ENCODE results near the gene MBTD1. TPM values are rescaled to one million over a fixed set of nuclear protein-coding genes. Genes with fewer than 3 reads are reported as not detected.
"Not testable (repeated sequence)": the region's sequence is repeated elsewhere in the genome, so short reads cannot be mapped to it uniquely, and the experiment has no call there.

The MBTD1 gene
- total RNA-seq, 2 experiments from 2014 or later = 7.0 to 10.2 TPM

GRCh38 chr17:51270636-51271035 lies 10.8 kb upstream of the MBTD1 start:
- ChIA-PET POLR2A (interaction anchor here (1.2 kb wide), 1 partner anchor 16 kb away, joined by 4 read pairs; no protein-coding TSS in a partner anchor), CTCF (interaction anchor here (1.4 kb wide), 1 partner anchor 11 kb away, joined by 3 read pairs; no protein-coding TSS in a partner anchor)
- Mint-ChIP-seq H3K4me3 (no peak overlapping the region), H3K9me3 (no peaks in the 10 kb centered on the region), H3K36me3 (ENCODE audit: low read depth) (peaks cover 55% of the 10 kb centered on the region), H3K27ac (no peak overlapping the region), H3K4me1 (ENCODE audit: low read depth) (peaks cover 37% of the 10 kb centered on the region), H3K27me3 (no peaks in the 10 kb centered on the region)
- DNase-seq (no peak), ATAC-seq (no peak)
- intact Hi-C loops (cut with micrococcal nuclease) = no loop called here
- TF ChIP-seq CTCF (IDR thresholded peaks at IDR 0.05) = no peak

- H3K27ac Mint-ChIP-seq = peak overlapping the region; percentile 8
- no peak for TF ChIP-seq CTCF (IDR thresholded peaks at IDR 0.05)
- no peaks in the 10 kb centered on the region for H3K27me3 Mint-ChIP-seq
- no peak for ATAC-seq
- CTCF ChIA-PET = interaction anchor here (1.5 kb wide), 1 partner anchor 9 kb away, joined by 3 read pairs; the partner anchor contains the start of gene UTP18
- no peak overlapping the region for H3K4me3 Mint-ChIP-seq
- DNase-seq = no peak
- peaks cover 51% of the 10 kb centered on the region for H3K36me3 Mint-ChIP-seq (ENCODE audit: low read depth)
- POLR2A ChIA-PET = no interaction called here
- H3K4me1 Mint-ChIP-seq (ENCODE audit: low read depth) = peaks cover 36% of the 10 kb centered on the region
- no peaks in the 10 kb centered on the region for H3K9me3 Mint-ChIP-seq
- intact Hi-C loops (cut with micrococcal nuclease) = no loop called here
Measured at GRCh38 chr17:51269991-51270390, 10.1 kb upstream of the MBTD1 start.

GRCh38 chr17:51264466-51264865 lies 4.6 kb upstream of the MBTD1 start:
- H3K4me3 Mint-ChIP-seq; intact Hi-C loops (cut with micrococcal nuclease); ATAC-seq; H3K27me3 Mint-ChIP-seq; DNase-seq; POLR2A ChIA-PET; CTCF ChIA-PET; H3K9me3 Mint-ChIP-seq: not testable (repeated sequence)
- peaks cover 48% of the 10 kb centered on the region for H3K4me1 Mint-ChIP-seq (ENCODE audit: low read depth)
- peak overlapping the region; percentile 49 for H3K27ac Mint-ChIP-seq
- peaks cover 53% of the 10 kb centered on the region for H3K36me3 Mint-ChIP-seq (ENCODE audit: low read depth)

- peak overlapping the region; percentile 17 for H3K27ac Mint-ChIP-seq
- H3K27me3 Mint-ChIP-seq = no peaks in the 10 kb centered on the region
- TF ChIP-seq CTCF (IDR thresholded peaks at IDR 0.05) = no peak
- peaks cover 52% of the 10 kb centered on the region for H3K36me3 Mint-ChIP-seq (ENCODE audit: low read depth)
- DNase-seq (no peak), ATAC-seq (no peak)
- peaks cover 51% of the 10 kb centered on the region for H3K4me1 Mint-ChIP-seq (ENCODE audit: low read depth)
- CTCF ChIA-PET = no interaction called here
- no peaks in the 10 kb centered on the region for H3K9me3 Mint-ChIP-seq
- peak overlapping the region; percentile 77 for H3K4me3 Mint-ChIP-seq
- intact Hi-C loops (cut with micrococcal nuclease) = no loop called here
- POLR2A ChIA-PET = interaction anchor here (1.4 kb wide), 1 partner anchor 23 kb away, joined by 4 read pairs; no protein-coding TSS in a partner anchor
Measured at GRCh38 chr17:51263006-51263405, 3.2 kb upstream of the MBTD1 start.

- Mint-ChIP-seq H3K27me3 (no peaks in the 10 kb centered on the region), H3K4me3 (peak overlapping the region; percentile 77), H3K9me3 (no peaks in the 10 kb centered on the region), H3K4me1 (ENCODE audit: low read depth) (peaks cover 57% of the 10 kb centered on the region), H3K27ac (peak overlapping the region; percentile 99), H3K36me3 (ENCODE audit: low read depth) (peaks cover 42% of the 10 kb centered on the region)
- intact Hi-C loops (cut with micrococcal nuclease) = no loop called here
- DNase-seq (peak; percentile 77), ATAC-seq (no peak)
- ChIA-PET POLR2A (interaction anchor here (1.4 kb wide), 1 partner anchor 25 kb away, joined by 4 read pairs; no protein-coding TSS in a partner anchor), CTCF (interaction anchor here (1.0 kb wide), 1 partner anchor 8 kb away, joined by 3 read pairs; no protein-coding TSS in a partner anchor)
- TF ChIP-seq CTCF (IDR thresholded peaks at IDR 0.05) = no peak
Measured at GRCh38 chr17:51261024-51261963, 1.4 kb upstream of the MBTD1 start.
